ENCODE data around the gene PAX3.

The PAX3 gene

GRCh38 chr2:222332116-222332515, 33.3 kb upstream of the PAX3 start:
- no peak for DNase-seq (ENCODE audit: low read depth)
- TF ChIP-seq CTCF (conservative IDR thresholded peaks at IDR 0.05; ENCODE audit: low read length), result no peak

GRCh38 chr2:222330910-222331309, 32.1 kb upstream of the PAX3 start:
- no peak for DNase-seq (ENCODE audit: low read depth)
- no peak for TF ChIP-seq CTCF (conservative IDR thresholded peaks at IDR 0.05; ENCODE audit: low read length)
- H3K4me3 ChIP-seq (ENCODE audit: low read length), result no peak overlapping the region

More at GRCh38 chr2:222332116-222332515, 33.3 kb upstream of the PAX3 start:
- no peak overlapping the region for H3K4me3 ChIP-seq (ENCODE audit: low read length)

GRCh38 chr2:222322236-222322635, 23.4 kb upstream of the PAX3 start:
- no peak overlapping the region for H3K4me3 ChIP-seq (ENCODE audit: low read length)
- DNase-seq (ENCODE audit: low read depth), result no peak
- no peak for TF ChIP-seq CTCF (conservative IDR thresholded peaks at IDR 0.05; ENCODE audit: low read length)

- DNase-seq (ENCODE audit: low read depth), result no peak
- H3K4me3 ChIP-seq (ENCODE audit: low read length), result peak overlapping the region; percentile 52
- TF ChIP-seq CTCF (conservative IDR thresholded peaks at IDR 0.05; ENCODE audit: low read length), result no peak
Measured at GRCh38 chr2:222320436-222321395, 21.9 kb upstream of the PAX3 start.

- H3K4me3 ChIP-seq (ENCODE audit: low read length), result peak overlapping the region; percentile 52
- no peak for DNase-seq (ENCODE audit: low read depth)
- no peak for TF ChIP-seq CTCF (conservative IDR thresholded peaks at IDR 0.05; ENCODE audit: low read length)
Measured at GRCh38 chr2:222319586-222320435, 21.0 kb upstream of the PAX3 start.

GRCh38 chr2:222318712-222319585, 20.2 kb upstream of the PAX3 start:
- DNase-seq (ENCODE audit: low read depth), result no peak
- peak overlapping the region; percentile 58 for H3K4me3 ChIP-seq (ENCODE audit: low read length)

More at GRCh38 chr2:222318712-222319585, 20.2 kb upstream of the PAX3 start:
- TF ChIP-seq CTCF (conservative IDR thresholded peaks at IDR 0.05; ENCODE audit: low read length), result peak; percentile 4; the same call in 1 of the 2 replicates

Measured in AG10803 (cell line).